ENCODE measurements around the gene MTOR. TPM values are rescaled to one million over a fixed set of nuclear protein-coding genes. Genes with fewer than 3 reads are reported as not detected.

The MTOR gene
- total RNA-seq, 1 donor from 2014 or later = 55.8 TPM

- no peak for DNase-seq (ENCODE audit: low spot score)
- H3K27ac ChIP-seq = no peak overlapping the region
- H3F3A ChIP-seq (ENCODE audit: low read depth) = no peaks in the 10 kb centered on the region
- no peak overlapping the region for H3K9ac ChIP-seq
- H3K9me3 ChIP-seq (ENCODE audit: low read depth) = no peaks in the 10 kb centered on the region
- no peaks in the 10 kb centered on the region for H4K20me1 ChIP-seq (ENCODE audit: low read depth)
- H3K9me3 Mint-ChIP-seq = no peaks in the 10 kb centered on the region
- no peak overlapping the region for H3K4me3 ChIP-seq
- no peak overlapping the region for H2AFZ ChIP-seq (replicated peaks)
- H3K36me3 ChIP-seq = peaks cover 3% of the 10 kb centered on the region
- no peaks in the 10 kb centered on the region for H3K4me1 Mint-ChIP-seq
- no peaks in the 10 kb centered on the region for H3K27me3 Mint-ChIP-seq (ENCODE audit: insufficient read depth, low read depth)
- no peak for TF ChIP-seq EZH2 (IDR thresholded peaks at IDR 0.05)
- no peak for TF ChIP-seq CTCF (IDR thresholded peaks at IDR 0.05)
- TF ChIP-seq EZH2phosphoT487 (IDR thresholded peaks at IDR 0.05) = no peak
- peaks cover 36% of the 10 kb centered on the region for H3K36me3 Mint-ChIP-seq
- H3K4me2 ChIP-seq = no peak overlapping the region
- no peak overlapping the region for H3K4me3 Mint-ChIP-seq
- H3K27ac Mint-ChIP-seq = no peak overlapping the region
- H3K4me1 ChIP-seq = no peaks in the 10 kb centered on the region
- no peaks in the 10 kb centered on the region for H3K79me2 ChIP-seq (ENCODE audit: low read depth)
- no peaks in the 10 kb centered on the region for H3K27me3 ChIP-seq
Measured at GRCh38 chr1:11216074-11216473, 46.3 kb downstream of the MTOR start.

- Histone ChIP-seq H3K27ac (no peak overlapping the region), H3K79me2 (ENCODE audit: low read depth) (no peaks in the 10 kb centered on the region), H3K27me3 (no peaks in the 10 kb centered on the region), H3K9me3 (ENCODE audit: low read depth) (no peaks in the 10 kb centered on the region), H3K36me3 (peaks cover 3% of the 10 kb centered on the region), H3F3A (ENCODE audit: low read depth) (no peaks in the 10 kb centered on the region), H3K9ac (peak overlapping the region; percentile 7), H2AFZ (replicated peaks) (no peak overlapping the region), H3K4me3 (no peak overlapping the region), H3K4me2 (no peak overlapping the region), H3K4me1 (no peaks in the 10 kb centered on the region), H4K20me1 (ENCODE audit: low read depth) (no peaks in the 10 kb centered on the region)
- Mint-ChIP-seq H3K4me1 (no peaks in the 10 kb centered on the region), H3K27me3 (ENCODE audit: insufficient read depth, low read depth) (no peaks in the 10 kb centered on the region), H3K36me3 (peaks cover 42% of the 10 kb centered on the region), H3K4me3 (no peak overlapping the region), H3K27ac (no peak overlapping the region), H3K9me3 (no peaks in the 10 kb centered on the region)
- TF ChIP-seq EZH2 (IDR thresholded peaks at IDR 0.05) (no peak), CTCF (IDR thresholded peaks at IDR 0.05) (no peak), EZH2phosphoT487 (IDR thresholded peaks at IDR 0.05) (no peak)
- DNase-seq (ENCODE audit: low spot score) = no peak
Measured at GRCh38 chr1:11215381-11216005, 46.9 kb downstream of the MTOR start.

- H4K20me1 ChIP-seq (ENCODE audit: low read depth) = no peaks in the 10 kb centered on the region
- H3K4me1 ChIP-seq = no peaks in the 10 kb centered on the region
- no peak overlapping the region for H3K4me3 Mint-ChIP-seq
- no peaks in the 10 kb centered on the region for H3K9me3 ChIP-seq (ENCODE audit: low read depth)
- H3K27me3 Mint-ChIP-seq (ENCODE audit: insufficient read depth, low read depth) = no peaks in the 10 kb centered on the region
- H3K27me3 ChIP-seq = no peaks in the 10 kb centered on the region
- H3K9ac ChIP-seq = no peak overlapping the region
- no peaks in the 10 kb centered on the region for H3K4me1 Mint-ChIP-seq
- no peak overlapping the region for H3K4me3 ChIP-seq
- no peak overlapping the region for H3K4me2 ChIP-seq
- no peaks in the 10 kb centered on the region for H3K9me3 Mint-ChIP-seq
- no peaks in the 10 kb centered on the region for H3F3A ChIP-seq (ENCODE audit: low read depth)
- no peak overlapping the region for H2AFZ ChIP-seq (replicated peaks)
- DNase-seq (ENCODE audit: low spot score) = no peak
- TF ChIP-seq EZH2phosphoT487 (IDR thresholded peaks at IDR 0.05) = no peak
- TF ChIP-seq CTCF (IDR thresholded peaks at IDR 0.05) = no peak
- no peak for TF ChIP-seq EZH2 (IDR thresholded peaks at IDR 0.05)
- no peaks in the 10 kb centered on the region for H3K79me2 ChIP-seq (ENCODE audit: low read depth)
- H3K36me3 Mint-ChIP-seq = peaks cover 42% of the 10 kb centered on the region
- H3K36me3 ChIP-seq = peaks cover 3% of the 10 kb centered on the region
- H3K27ac ChIP-seq = no peak overlapping the region
- H3K27ac Mint-ChIP-seq = no peak overlapping the region
Measured at GRCh38 chr1:11214698-11215380, 47.5 kb downstream of the MTOR start.

All from neural progenitor cell (in vitro differentiated cells).